ENCODE results near the gene KCNE3. TPM values are rescaled to one million over a fixed set of nuclear protein-coding genes. Genes with fewer than 3 reads are reported as not detected.

KCNE3 gene
- total RNA-seq, 1 experiment from 2014 or later = 106 TPM

GRCh38 chr11:74471668-74472429, 4.5 kb upstream of the KCNE3 start:
- no peaks in the 10 kb centered on the region for H3K9me3 ChIP-seq (ENCODE audit: low read depth, low read length, poor library complexity, severe bottlenecking)
- intact Hi-C loops (cut with micrococcal nuclease; ENCODE audit: unreplicated experiment) = no loop called here
- no peaks in the 10 kb centered on the region for H3K36me3 ChIP-seq (ENCODE audit: insufficient read depth, low read length, poor library complexity, severe bottlenecking)
- peak; percentile 65 for DNase-seq (ENCODE audit: low spot score)
- TF ChIP-seq, protein P1, sequence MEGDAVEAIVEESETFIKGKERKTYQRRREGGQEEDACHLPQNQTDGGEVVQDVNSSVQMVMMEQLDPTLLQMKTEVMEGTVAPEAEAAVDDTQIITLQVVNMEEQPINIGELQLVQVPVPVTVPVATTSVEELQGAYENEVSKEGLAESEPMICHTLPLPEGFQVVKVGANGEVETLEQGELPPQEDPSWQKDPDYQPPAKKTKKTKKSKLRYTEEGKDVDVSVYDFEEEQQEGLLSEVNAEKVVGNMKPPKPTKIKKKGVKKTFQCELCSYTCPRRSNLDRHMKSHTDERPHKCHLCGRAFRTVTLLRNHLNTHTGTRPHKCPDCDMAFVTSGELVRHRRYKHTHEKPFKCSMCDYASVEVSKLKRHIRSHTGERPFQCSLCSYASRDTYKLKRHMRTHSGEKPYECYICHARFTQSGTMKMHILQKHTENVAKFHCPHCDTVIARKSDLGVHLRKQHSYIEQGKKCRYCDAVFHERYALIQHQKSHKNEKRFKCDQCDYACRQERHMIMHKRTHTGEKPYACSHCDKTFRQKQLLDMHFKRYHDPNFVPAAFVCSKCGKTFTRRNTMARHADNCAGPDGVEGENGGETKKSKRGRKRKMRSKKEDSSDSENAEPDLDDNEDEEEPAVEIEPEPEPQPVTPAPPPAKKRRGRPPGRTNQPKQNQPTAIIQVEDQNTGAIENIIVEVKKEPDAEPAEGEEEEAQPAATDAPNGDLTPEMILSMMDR (conservative IDR thresholded peaks at IDR 0.05; ENCODE audit: low read depth, low read length) = no peak
- no peak for TF ChIP-seq EZH2 (IDR thresholded peaks at IDR 0.05; ENCODE audit: borderline replicate concordance, low read depth, low read length, poor library complexity, severe bottlenecking)
- no peaks in the 10 kb centered on the region for H3K27me3 ChIP-seq (replicated peaks; ENCODE audit: insufficient read depth, low read depth, low read length, poor library complexity)
- ChIA-PET POLR2A (ENCODE audit: low non-redundant PET) (no interaction called here), CTCF (no interaction called here)
- BruUV-seq (replicated peaks) = no TSS peak
- H3K4me1 ChIP-seq (ENCODE audit: insufficient read depth, low read length, poor library complexity, severe bottlenecking) = peaks cover 41% of the 10 kb centered on the region
- peak overlapping the region; percentile 16 for H3K27ac ChIP-seq (ENCODE audit: low read depth, low read length, poor library complexity, severe bottlenecking)
- H3K4me3 ChIP-seq (ENCODE audit: low read depth, low read length, poor library complexity, severe bottlenecking) = no peak overlapping the region

GRCh38 chr11:74471037-74471436, 3.7 kb upstream of the KCNE3 start:
- CTCF ChIA-PET = interaction anchor here (0.7 to 1.0 kb wide), 2 partner anchors 22 to 33 kb away, joined by 3 read pairs; no protein-coding TSS in a partner anchor
- intact Hi-C loops (cut with micrococcal nuclease; ENCODE audit: unreplicated experiment) = no loop called here
- no TSS peak for BruUV-seq (replicated peaks)
- Histone ChIP-seq H3K9me3 (ENCODE audit: low read depth, low read length, poor library complexity, severe bottlenecking) (no peaks in the 10 kb centered on the region), H3K4me1 (ENCODE audit: insufficient read depth, low read length, poor library complexity, severe bottlenecking) (peaks cover 48% of the 10 kb centered on the region), H3K27me3 (replicated peaks; ENCODE audit: insufficient read depth, low read depth, low read length, poor library complexity) (no peaks in the 10 kb centered on the region), H3K4me3 (ENCODE audit: low read depth, low read length, poor library complexity, severe bottlenecking) (no peak overlapping the region), H3K36me3 (ENCODE audit: insufficient read depth, low read length, poor library complexity, severe bottlenecking) (no peaks in the 10 kb centered on the region), H3K27ac (ENCODE audit: low read depth, low read length, poor library complexity, severe bottlenecking) (peak overlapping the region; percentile 32)
- no peak for DNase-seq (ENCODE audit: low spot score)
- TF ChIP-seq, protein P1 (conservative IDR thresholded peaks at IDR 0.05; ENCODE audit: low read depth, low read length) = no peak
- no peak for TF ChIP-seq EZH2 (IDR thresholded peaks at IDR 0.05; ENCODE audit: borderline replicate concordance, low read depth, low read length, poor library complexity, severe bottlenecking)
- POLR2A ChIA-PET (ENCODE audit: low non-redundant PET) = no interaction called here

DNA sequence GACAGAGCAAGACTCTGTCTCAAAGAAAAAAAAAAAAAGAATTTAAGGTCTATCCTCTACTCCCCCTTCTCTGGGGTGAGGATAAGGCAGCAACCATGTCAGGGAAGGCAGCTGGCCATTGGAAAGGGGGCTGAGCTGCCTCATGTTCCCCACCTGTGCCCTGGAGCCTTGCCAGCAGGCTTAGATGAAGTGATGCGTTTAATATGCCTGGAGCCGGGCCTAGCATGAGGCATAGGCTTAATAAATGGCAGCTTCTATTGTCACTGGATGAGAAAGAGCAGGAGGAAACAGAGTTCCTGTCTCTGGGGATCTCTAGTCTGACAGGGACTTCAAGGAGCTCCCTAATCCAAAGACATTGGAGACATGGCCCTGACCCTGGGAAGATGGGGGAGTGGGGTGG, 3.2 kb upstream of the KCNE3 start:
- Histone ChIP-seq H3K36me3 (ENCODE audit: insufficient read depth, low read length, poor library complexity, severe bottlenecking) (no peaks in the 10 kb centered on the region), H3K4me3 (ENCODE audit: low read depth, low read length, poor library complexity, severe bottlenecking) (no peak overlapping the region), H3K27ac (ENCODE audit: low read depth, low read length, poor library complexity, severe bottlenecking) (peak overlapping the region; percentile 32), H3K9me3 (ENCODE audit: low read depth, low read length, poor library complexity, severe bottlenecking) (no peaks in the 10 kb centered on the region), H3K4me1 (ENCODE audit: insufficient read depth, low read length, poor library complexity, severe bottlenecking) (peaks cover 51% of the 10 kb centered on the region), H3K27me3 (replicated peaks; ENCODE audit: insufficient read depth, low read depth, low read length, poor library complexity) (no peaks in the 10 kb centered on the region)
- BruUV-seq (replicated peaks) = no TSS peak
- peak; percentile 87 for DNase-seq (ENCODE audit: low spot score)
- POLR2A ChIA-PET (ENCODE audit: low non-redundant PET) = no interaction called here
- intact Hi-C loops (cut with micrococcal nuclease; ENCODE audit: unreplicated experiment) = no loop called here
- CTCF ChIA-PET = interaction anchor here (0.7 to 1.0 kb wide), 2 partner anchors 21 to 32 kb away, joined by 3 read pairs; no protein-coding TSS in a partner anchor
- TF ChIP-seq, protein P1 (conservative IDR thresholded peaks at IDR 0.05; ENCODE audit: low read depth, low read length) = no peak
- TF ChIP-seq EZH2 (IDR thresholded peaks at IDR 0.05; ENCODE audit: borderline replicate concordance, low read depth, low read length, poor library complexity, severe bottlenecking) = no peak
